DMS53 treated with DMSO at 0.1 percent for 48 hours (cell line): ENCODE measurements around the gene C17orf113.

Source experiments
- DNase-seq: peaks from one replicate; lab custom pipeline; 2025; ENCODE audit not compliant: unreplicated experiment; lab: John Stamatoyannopoulos, UW

Gene C17orf113

DNA sequence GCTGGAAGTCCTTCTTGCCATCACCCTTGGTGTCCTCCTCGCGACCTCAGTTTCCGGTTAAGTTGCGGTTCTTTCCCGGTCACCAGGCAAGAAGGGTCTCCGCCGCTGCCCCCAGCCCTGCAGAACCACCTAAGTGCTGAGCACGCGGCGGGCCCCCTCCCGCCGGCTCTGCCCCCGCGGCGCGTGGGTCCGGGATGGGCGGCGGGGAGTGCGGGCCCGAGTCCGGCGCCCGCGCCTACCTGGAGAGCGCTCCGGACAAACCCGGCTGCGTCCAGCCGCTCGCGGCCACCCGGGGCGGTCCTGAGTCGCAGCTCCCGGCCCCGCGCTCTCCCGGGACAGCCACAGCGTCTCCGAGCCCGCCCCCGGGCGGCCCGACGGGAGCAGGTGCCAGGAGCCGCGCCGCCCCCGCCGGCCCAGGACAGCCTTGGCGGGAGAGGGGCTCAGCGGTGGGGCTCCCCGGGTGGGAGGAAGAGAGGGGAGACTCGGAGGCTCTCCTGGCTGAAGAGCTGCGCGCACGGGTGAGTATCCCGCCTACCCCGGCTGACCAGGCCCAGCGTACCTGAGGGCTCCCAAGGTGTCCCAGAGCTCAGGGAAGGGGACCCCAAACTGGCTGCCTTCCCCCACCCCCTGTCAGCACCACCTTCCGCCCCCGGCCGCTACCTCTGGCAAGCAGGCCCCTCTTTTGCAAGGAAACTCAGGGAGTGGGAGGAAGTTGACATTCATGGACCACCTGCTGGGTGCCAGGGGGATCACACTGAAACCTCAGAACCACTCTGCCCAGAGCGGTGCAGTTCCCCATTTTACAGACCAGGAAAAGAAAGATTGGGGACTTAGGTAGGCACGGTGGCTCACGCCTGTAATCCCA, 22.2 kb upstream of the C17orf113 start:
- no peak for DNase-seq

DNA sequence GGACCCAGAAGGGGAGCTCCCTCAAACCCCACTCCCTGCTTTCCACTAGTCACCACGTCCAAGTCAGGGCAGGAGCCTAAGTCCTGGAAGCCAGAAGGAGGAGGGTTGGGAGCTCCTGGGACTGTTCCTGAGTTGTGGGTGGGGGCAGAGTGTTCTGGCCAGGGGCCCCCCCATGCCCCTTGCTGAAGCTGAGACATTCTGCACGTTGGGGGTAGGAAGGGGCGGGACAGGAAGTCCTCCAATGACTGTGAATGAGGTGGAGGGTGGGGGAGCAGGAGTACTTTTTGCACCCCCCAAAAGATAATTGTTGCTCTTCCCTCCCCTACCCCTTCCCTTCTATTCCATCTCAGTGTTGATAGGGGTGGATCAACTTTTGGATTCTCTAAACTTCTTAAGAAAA, 21.4 kb upstream of the C17orf113 start:
- no peak for DNase-seq

DNA sequence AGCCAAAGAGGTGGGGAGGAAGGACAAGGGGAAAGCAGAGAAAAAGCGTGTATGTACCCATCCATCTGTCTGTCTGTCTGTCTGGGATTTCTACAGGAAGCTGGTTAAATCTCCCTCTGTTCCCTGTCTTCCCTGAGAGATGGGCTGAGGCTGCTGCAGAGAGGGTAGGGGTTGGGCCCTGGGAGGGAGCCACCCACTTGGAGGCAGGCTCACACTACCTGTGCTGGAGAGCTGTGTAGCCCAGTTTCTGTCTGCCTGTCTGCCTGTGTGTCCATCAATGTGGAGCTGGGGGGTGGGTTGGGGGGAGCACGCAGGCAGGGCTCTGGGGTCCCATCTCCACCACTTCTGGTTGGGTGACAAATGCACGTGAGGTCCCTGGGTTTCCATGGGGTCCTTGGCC, 18.6 kb upstream of the C17orf113 start:
- DNase-seq, result no peak

DNA sequence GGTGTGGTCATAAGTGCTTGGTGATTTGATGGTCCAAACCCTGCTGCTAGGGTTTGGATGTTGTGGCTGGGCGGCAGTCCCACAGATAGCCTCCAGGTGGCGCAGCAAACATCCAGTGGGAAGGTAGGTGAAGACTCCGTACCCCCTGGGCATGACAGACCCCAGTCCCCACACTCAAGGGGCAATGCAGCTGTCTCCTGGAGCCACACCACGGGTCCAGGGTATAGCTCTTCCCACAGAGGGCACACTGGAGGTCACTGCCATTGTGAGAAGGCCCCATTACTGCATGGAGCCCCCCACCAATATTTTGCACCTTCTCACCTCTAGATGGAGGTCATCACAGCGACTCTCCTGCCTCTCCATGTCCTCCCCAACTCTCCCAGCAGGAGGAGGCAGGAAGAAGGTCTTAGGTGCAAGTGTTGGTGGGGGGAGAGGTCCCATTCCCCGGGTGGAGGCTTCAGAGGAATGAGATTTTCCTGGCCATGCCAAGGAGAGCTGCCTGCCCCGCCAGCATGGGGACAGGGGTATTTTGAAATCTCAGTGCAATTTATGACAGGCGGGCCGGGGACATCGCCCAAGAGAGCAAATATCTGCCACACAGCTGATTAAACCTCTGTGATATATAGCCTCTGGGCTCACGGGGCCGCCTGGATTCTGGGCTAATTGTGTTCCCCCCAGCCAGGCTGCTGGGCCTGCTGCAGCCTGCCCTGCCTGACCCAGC, 17.1 kb upstream of the C17orf113 start:
- no peak for DNase-seq

DNA sequence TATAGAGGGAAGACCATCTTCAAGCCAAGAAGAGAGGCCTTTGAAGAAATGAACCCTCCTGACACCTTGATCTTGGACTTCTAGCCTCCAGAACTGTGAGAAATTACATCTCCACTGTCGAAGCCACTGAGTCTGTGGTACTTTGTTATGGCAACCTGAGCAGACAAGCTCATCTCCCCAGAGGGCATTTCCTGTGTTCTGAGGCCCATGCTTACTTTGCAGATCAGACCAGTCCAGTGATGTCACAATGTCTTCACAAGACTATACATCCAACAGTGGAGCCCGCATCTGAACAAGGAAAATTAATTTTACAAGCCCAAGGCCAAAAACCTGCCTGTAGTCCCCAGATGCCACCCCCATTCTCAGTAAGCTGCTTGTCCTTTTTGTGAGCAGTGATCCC, 14.8 kb upstream of the C17orf113 start:
- DNase-seq, result no peak

DNA sequence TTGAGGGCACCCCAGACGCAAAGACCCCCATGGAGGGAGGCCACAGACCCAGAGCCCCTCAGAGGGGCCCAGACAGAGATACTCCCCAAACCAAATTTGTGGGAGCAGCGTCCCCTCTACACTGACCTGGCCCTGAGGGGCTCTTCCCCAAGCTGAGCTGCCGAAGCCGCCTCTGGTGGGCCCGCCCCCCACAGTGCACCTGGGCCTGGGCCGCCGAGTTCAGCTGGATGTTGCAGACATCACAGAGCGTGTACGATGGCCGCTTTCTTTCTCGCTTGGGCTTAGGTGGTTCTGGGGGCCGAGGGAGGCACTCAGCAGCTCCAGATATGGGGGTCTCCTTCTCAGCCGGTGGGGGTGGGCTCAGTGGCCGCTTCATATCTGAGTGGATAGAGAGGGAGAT, 12.3 kb upstream of the C17orf113 start:
- DNase-seq, result no peak

DNA sequence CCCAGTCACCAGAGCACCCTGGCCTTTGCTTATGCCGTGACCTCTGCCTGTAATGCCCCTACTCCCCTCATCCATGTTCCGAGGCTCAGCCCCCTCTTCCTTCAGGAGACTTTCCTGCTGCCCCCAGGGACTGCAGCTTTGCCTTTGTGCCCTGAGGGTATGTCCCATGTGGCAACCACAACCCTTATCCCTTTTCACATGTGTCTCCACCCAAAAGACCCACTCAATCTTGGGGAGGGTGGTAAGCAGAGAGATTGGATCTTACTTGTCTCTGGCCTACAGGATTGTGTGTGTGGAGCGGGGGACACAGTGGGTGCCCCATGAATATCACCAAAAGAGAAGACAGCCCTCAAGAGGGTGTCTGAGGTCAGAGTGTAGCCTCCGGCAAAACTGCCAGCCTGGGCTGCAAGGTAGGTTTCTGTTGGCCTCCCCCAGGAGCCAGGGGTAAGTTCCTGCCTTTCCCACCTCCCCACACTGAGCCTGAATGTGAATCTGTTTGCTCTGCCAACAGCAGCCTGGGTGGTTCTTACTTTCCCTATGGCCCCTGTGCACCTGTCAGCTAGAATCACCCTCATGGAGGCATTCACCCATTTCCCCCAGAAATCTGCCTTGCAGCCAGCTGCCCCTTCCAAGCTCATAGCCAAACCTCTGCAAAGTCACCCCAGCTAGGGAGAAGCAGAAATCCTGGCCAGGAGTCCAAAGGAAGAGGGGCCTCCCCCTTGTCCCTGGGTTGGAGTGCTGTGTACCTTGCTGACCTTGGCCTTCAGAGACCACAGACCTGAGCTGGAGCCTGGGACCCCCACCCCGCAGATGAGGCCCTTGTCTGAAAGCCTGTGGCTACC, 11.5 kb upstream of the C17orf113 start:
- DNase-seq, result no peak

DNA sequence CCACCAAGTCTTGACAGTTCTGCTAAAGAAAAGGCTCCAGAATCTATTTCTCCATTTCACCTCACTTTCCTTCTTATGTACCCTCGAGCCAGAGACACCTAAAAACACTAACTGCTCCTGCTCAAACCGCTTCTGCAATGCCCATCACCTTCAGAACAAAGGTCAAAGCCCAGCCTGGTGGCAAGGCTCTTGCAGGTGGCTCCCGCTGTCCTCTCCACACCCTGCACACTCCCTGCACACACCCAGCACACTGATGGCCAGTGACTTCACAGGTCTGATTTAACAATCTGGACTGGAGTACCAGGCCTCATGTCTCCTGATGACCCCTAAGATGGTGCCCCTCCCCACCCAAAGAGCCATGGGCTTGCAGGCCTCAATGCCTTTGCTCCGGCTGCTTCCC, 9.8 kb upstream of the C17orf113 start:
- no peak for DNase-seq

DNA sequence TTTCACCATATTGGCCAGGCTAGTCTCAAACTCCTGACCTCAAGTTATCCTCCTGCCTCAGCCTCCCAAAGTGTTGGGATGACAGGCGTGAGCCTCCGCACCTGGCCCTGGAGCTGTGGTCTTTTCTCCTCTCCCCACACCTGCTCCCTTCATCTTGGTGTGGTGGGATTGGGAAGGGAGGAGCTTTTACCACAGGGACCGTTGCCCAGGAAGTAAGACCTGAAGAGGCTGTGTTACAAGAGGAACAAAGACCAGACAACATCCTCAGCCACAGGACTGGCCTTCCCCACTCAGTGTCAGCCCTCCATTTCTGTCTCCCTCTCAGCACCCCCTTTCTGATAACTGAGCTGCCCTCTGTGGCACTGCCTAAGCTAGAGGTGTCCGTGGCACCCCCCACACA, 9.4 kb upstream of the C17orf113 start:
- DNase-seq, result no peak

DNA sequence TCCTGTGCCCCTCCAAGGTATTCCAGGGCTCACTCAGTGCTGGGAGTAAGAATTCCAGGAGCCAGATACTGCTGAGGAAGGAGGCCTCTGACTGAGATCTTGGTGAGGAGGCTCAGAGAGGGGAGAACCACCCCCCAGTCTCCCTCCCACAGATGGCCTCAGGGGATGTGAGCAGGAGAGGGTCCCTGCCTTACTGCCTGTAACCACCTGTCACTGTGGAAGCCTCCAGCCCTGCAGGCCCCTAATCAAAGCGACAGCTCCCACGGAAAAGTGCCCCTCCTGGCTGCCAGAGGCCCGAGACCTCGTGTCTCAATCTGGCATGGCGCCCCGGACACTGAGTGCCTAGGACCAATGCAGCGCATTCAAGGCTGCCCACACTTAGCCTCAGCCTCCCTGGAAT, 7.7 kb upstream of the C17orf113 start:
- no peak for DNase-seq

DNA sequence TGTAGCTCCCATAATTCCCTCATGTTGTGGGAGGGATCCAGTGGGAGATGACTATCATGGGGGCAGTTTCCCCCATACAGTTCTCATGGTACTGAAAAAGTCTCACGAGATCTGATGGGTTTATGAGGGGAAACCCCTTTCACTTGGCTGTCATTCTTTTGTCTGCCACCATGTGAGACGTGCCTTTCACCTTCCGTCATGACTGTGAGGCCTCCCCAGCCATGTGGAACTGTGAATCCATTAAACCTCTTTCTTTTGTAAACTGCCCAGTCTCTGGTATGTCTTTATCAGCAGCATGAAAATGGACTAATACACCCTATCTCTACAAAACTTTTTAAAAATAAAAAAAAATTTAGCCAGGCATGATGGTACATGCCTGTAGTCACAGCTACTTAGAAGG, 6.2 kb upstream of the C17orf113 start:
- DNase-seq, result no peak

DNA sequence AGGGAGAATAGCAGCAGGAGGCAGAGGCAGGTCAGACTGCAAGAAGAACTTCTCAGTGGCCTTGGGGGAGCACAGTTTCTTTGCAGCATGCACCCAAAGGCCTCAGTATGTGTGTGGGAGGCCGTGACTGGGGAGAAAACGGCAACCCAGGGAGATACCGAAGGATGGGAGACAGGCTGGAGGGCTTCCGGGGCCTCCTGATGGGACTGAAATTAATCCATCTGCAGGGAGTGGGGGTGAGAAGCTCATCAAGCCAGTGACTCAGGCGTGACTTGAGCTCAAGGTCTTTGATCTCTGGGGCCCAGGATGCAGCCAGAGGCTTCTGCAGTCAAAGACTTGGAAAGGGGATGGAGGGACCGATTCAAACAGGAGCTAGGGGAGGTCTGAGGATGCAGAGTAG, 5.1 kb upstream of the C17orf113 start:
- no peak for DNase-seq

DNA sequence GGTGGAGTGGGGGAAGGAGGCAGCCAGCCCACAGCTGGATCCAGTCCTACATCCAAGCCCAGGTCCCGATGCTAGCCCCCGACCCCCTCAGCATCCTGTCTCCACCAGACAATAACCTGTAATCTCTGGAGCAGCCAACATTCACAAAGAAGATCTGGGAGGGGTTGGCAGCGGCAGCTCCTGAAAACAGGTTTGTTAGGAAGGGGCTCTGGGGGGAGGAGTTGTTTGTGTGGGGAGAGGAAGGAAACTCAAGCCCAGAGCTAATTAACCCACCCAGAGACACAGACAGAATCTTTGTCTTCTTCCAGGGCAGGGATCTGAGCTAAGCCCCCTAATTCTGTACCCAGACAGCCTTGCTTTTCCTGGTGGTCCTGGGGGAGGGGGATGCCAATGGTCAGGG, 4.6 kb upstream of the C17orf113 start:
- DNase-seq, result no peak

DNA sequence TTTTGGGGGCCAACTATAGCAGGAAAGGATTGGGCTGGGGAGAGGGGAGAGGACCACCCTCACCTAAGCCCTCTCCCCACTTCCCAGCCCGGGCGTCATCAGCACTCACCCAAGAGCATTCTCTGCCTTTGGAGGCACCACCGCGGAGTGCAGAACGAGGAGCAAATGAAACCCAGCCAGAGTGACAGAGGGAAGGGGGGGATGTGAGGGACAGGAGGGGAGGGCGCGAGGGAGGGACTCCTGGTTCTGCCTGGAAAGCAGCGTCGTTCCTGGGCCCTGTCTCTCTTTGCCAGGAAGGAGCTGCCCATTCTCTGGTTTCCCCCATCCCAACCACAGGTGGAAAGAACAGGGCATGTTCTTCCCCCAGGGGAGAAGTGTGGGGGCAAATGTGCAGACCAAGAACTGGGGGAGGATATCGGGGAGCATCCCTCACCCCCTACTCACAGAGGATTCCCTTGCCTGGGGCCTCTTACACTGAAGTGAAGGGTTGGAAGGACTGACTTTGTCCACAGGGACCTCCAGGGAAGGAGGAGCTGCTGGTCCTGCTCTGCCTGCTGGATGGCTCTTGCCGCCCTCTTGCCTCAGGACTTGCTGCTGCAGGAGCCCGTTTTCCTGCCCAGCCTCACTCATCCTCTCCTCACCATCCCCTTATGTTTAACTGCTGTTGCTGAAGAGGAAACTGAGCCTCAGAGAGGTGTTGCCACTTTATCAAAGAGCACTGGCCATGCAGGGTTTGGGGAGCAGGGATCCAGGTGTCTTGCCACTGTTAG, 3.5 kb upstream of the C17orf113 start:
- no peak for DNase-seq

DNA sequence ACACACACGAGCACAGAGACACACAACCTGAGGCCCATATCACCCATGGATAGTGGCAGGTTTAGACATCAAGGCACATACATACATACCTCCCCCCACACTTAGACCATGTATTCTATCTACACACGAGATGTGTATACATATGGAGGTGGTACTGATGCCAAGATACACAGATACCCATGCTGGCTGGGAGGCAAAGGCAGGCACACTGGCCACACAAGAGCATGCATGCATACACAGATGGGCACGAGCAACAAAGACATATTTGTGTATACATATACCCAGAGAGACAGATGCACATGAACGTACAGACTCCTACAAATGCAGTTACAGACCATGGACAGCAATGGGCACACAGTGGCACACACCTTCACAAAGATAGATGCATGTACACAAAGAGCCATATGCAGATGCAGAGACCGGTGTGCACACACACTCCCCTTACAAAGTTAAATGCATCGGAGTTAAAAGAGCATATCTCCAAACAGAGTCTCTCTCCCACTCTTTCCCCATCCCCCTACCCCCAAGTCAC, 2.0 kb upstream of the C17orf113 start:
- no peak for DNase-seq

DNA sequence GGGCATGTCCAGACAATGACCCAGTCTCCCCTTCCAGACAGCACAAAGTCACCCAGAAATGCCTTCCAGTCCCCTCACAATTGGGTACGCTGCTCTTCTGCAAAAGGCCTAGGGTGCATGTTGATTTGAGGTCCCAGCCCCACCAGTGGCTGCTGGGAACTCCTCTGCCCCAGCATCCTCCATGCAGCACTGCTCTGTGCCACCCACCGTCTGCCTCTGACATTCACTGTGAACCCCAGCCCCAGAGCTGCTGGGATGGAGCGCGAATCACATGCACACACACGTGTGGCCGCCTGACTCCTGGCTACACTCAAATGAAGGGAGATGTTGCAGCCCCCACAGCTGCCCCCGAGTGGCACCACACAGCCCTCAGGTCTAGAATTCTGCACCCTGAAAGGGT, 1.2 kb upstream of the C17orf113 start:
- DNase-seq, result no peak

DNA sequence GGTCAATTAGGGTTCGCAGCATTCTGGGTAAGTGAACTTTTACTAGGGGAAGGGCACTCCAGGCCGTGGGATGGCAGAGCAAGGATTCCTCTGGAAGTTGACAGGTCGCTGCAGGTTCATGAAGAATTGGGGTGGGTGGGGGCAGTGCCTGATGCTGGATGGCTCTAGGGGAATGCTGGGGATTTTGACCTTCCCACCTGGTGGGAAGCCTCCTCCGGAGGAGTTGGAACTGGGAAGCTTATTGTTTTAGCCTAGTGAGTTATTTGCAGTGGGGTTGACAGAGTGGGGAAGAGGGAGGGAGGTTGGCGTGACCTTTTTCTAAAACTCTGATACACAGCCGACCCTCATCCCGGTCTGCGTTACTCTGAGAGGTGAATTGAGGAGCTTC, 606 bp upstream of the C17orf113 start:
- DNase-seq, result no peak

DNA sequence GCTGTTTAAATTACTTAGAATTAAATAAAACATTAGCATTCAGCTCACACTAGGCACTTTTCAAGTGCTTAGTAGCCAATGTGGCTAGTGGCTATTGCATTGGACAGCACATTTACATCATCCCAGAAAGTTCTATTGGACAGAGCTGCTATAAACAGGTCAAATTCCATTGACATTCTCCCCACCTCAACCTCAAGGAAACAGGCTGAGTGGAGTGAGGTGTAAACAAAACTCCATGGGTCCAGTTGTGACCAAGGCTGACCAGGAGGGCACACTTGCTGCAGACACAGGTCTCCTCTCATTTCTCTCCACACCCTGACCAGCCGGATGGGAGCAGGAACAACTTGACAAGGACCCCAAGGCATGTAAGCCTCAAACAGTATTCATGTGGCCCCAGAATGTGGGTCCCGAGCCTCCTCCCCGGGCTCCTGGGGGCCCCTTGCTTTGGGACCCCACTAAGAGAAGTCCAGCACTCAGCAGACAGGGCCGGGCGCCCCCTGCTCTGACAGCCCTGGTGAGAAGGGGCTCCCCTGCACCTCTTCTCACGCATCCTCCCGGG, 488 bp downstream of the C17orf113 start:
- no peak for DNase-seq

DNA sequence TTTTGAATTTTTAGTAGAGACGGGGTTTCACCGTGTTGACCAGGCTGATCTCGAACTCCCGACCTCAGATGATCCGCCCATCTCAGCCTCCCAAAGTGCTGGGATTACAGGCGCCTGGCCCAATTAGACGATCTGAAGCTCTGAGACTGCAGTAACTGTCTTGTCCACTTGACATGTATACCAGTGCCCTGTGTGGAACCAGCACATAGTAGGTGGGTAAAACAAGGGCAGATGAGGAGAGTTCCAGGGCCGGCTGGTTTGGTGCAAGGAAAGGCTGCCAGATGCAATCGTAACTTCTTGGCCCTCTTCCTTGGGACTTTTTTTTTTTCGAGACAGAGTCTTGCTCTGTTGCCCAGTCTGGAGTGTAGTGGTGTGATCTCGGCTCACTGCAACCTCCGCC, 3.1 kb downstream of the C17orf113 start:
- DNase-seq, result no peak

DNA sequence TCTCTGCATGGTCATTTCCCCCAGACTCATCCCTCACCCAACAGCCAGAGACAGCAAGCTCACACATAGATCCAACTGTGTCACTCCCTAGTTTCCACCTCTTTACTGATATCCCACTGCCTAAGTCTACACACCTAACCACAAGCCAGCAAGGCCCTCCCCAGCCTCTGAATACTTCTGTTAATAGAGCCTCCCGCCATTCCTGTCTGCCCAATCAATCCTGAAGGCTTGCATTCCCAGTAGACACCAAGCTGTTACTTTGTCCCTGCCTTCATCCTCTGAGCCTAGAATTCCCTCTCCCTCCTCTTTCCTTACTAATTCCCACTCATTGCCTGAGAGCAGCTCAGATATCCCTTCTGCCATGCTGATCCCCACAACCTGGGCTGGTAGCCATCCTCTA, 4.7 kb downstream of the C17orf113 start:
- no peak for DNase-seq
